ENCODE data around the gene TBC1D25. TPM values are rescaled to one million over a fixed set of nuclear protein-coding genes. Genes with fewer than 3 reads are reported as not detected.

The TBC1D25 gene
- total RNA-seq, 3 donors from 2014 or later (not counting 1 experiment from before 2014, with no cell fraction given), result 34.9 to 41.8 (median 36.1) TPM

- Mint-ChIP-seq H3K4me3 (no peak overlapping the region), H3K36me3 (no peaks in the 10 kb centered on the region), H3K27me3 (ENCODE audit: low read depth in 2 of 2) (no peaks in the 10 kb centered on the region), H3K4me1 (peaks cover 19% of the 10 kb centered on the region in 2 donors), H3K27ac (no peak overlapping the region), H3K9me3 (no peaks in the 10 kb centered on the region)
- H3K36me3 ChIP-seq (ENCODE audit: control insufficient read depth, insufficient read depth, low read length), result peaks cover 13% of the 10 kb centered on the region
- WGBS (ENCODE audit: insufficient coverage), result 89% methylated on average over 1 of the region's 2 CpGs
- H3K27me3 ChIP-seq (ENCODE audit: control insufficient read depth, insufficient read depth, low read length), result no peaks in the 10 kb centered on the region
- peaks cover 15% of the 10 kb centered on the region for H3K4me1 ChIP-seq (ENCODE audit: control insufficient read depth, insufficient read depth, low read length)
- DNase-seq, result no peak
- ATAC-seq, result no peak
- TF ChIP-seq, protein P1, sequence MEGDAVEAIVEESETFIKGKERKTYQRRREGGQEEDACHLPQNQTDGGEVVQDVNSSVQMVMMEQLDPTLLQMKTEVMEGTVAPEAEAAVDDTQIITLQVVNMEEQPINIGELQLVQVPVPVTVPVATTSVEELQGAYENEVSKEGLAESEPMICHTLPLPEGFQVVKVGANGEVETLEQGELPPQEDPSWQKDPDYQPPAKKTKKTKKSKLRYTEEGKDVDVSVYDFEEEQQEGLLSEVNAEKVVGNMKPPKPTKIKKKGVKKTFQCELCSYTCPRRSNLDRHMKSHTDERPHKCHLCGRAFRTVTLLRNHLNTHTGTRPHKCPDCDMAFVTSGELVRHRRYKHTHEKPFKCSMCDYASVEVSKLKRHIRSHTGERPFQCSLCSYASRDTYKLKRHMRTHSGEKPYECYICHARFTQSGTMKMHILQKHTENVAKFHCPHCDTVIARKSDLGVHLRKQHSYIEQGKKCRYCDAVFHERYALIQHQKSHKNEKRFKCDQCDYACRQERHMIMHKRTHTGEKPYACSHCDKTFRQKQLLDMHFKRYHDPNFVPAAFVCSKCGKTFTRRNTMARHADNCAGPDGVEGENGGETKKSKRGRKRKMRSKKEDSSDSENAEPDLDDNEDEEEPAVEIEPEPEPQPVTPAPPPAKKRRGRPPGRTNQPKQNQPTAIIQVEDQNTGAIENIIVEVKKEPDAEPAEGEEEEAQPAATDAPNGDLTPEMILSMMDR (IDR thresholded peaks at IDR 0.05), result no peak
- H3K27ac ChIP-seq (ENCODE audit: low read length), result no peak overlapping the region
- H3K9me3 ChIP-seq (ENCODE audit: control insufficient read depth, insufficient read depth, low read length), result no peaks in the 10 kb centered on the region
- intact Hi-C loops (cut with micrococcal nuclease), result no loop called here
- H3K4me3 ChIP-seq (ENCODE audit: low read length), result no peak overlapping the region
Observed at GRCh38 chrX:48595929-48596328, 56.4 kb downstream of the TBC1D25 start.

DNA sequence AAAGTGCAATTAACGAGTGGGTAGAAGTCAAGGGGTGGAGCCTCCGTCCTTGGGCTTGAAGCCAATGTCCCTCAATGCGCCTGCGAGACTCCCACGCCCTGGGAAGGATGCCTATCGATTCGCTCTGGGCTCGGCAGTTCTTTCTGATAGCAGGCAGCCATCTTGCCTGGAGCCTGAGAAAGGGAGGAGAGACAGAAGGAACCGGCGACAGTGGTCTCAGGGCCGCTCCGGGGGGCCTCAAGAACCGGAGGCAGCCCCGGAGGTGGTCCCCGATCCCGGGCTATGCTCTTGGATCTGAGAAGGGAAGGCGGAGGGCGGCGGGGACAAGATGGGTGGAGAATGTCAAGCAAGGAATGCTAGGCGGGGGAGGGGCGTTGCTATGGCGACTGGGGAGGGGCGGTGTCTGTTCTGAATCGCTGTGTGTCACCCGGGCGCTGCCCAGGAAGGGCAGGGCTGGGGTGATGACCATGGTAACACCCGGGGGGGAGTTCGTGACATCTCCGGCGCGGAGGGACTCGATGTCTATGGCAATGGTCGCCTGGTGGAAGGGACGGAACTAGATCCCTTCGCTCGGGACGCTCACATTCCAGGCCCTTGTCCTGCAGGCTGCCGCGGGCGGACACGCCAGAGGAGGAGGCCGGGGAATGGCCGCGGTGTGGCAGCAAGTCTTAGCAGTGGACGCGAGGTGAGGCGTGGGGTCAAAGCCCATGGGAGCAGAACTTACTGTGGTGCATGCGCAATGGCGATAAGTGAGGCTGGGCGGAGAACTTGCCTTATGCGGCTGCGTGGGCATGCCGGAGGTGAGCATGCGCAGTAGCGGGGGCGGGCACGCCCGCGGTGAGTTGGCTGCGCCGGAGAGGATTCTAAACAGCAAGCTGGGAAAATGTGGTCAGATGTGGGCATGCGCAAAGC lies 58.1 kb downstream of the TBC1D25 start, which contains the start of gene WDR13:
Gene WDR13, plus strand, starts transcription at position 140 of the 912 bp plus-strand sequence. Its CDS starts 505 bp downstream, at position 645.
- Histone ChIP-seq H3K36me3 (ENCODE audit: control insufficient read depth, insufficient read depth, low read length) (peaks cover 22% of the 10 kb centered on the region), H3K27ac (ENCODE audit: low read length) (peak within 1 kb of the TSS; percentile 100), H3K9me3 (ENCODE audit: control insufficient read depth, insufficient read depth, low read length) (no peaks in the 10 kb centered on the region), H3K27me3 (ENCODE audit: control insufficient read depth, insufficient read depth, low read length) (no peaks in the 10 kb centered on the region), H3K4me3 (ENCODE audit: low read length) (peak within 1 kb of the TSS; percentile 81), H3K4me1 (ENCODE audit: control insufficient read depth, insufficient read depth, low read length) (peaks cover 15% of the 10 kb centered on the region)
- Mint-ChIP-seq H3K4me3 (peak within 1 kb of the TSS; percentile 95), H3K36me3 (no peaks in the 10 kb centered on the region), H3K27me3 (ENCODE audit: low read depth in 2 of 2) (no peaks in the 10 kb centered on the region), H3K9me3 (no peaks in the 10 kb centered on the region), H3K4me1 (peaks cover 19% of the 10 kb centered on the region in 2 donors), H3K27ac (peak within 1 kb of the TSS; percentile 98 to 99)
- WGBS (ENCODE audit: insufficient coverage), result 0% methylated on average over 61 of the region's 62 CpGs
- intact Hi-C loops (cut with micrococcal nuclease), result loop anchor here (1.0 kb wide), 1 partner anchor 23 kb away; the partner anchor contains the start of gene RBM3
- ATAC-seq (peak; percentile 88 to 97 (median 89)), DNase-seq (peak; percentile 83 to 94)
- TF ChIP-seq, protein P1 (IDR thresholded peaks at IDR 0.05), result no peak

DNA sequence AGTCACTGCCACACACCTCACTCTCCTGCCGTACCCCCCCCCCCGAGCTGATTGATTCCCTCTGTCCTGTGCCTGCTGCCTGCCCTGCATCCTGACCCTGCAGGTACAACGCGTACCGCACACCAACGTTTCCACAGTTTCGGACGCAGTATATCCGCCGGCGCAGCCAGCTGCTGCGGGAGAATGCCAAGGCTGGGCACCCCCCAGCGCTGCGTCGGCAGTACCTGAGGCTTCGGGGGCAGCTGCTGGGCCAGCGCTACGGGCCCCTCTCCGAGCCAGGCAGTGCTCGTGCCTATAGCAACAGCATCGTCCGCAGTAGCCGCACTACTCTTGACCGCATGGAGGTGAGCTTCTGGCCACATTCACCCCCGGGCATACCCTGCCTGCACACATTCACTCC lies 59.1 kb downstream of the TBC1D25 start:
- H3K9me3 ChIP-seq (ENCODE audit: control insufficient read depth, insufficient read depth, low read length), result no peaks in the 10 kb centered on the region
- H3K4me3 ChIP-seq (ENCODE audit: low read length), result no peak overlapping the region
- WGBS (ENCODE audit: insufficient coverage), result 95% methylated on average over 24 of the region's 25 CpGs
- H3K27ac Mint-ChIP-seq, result peak overlapping the region; percentile 98 to 99
- no peaks in the 10 kb centered on the region for H3K9me3 Mint-ChIP-seq
- H3K4me3 Mint-ChIP-seq, result peak overlapping the region; percentile 70
- intact Hi-C loops (cut with micrococcal nuclease), result no loop called here
- peaks cover 19% of the 10 kb centered on the region in 2 donors for H3K4me1 Mint-ChIP-seq
- ATAC-seq, result no peak
- peak overlapping the region; percentile 100 for H3K27ac ChIP-seq (ENCODE audit: low read length)
- H3K36me3 Mint-ChIP-seq, result no peaks in the 10 kb centered on the region
- TF ChIP-seq, protein P1 (IDR thresholded peaks at IDR 0.05), result no peak
- H3K4me1 ChIP-seq (ENCODE audit: control insufficient read depth, insufficient read depth, low read length), result peaks cover 15% of the 10 kb centered on the region
- no peak for DNase-seq
- H3K27me3 Mint-ChIP-seq (ENCODE audit: low read depth in 2 of 2), result no peaks in the 10 kb centered on the region
- no peaks in the 10 kb centered on the region for H3K27me3 ChIP-seq (ENCODE audit: control insufficient read depth, insufficient read depth, low read length)
- H3K36me3 ChIP-seq (ENCODE audit: control insufficient read depth, insufficient read depth, low read length), result peaks cover 22% of the 10 kb centered on the region
